ENCODE measurements around the gene HOXA11. TPM values are rescaled to one million over a fixed set of nuclear protein-coding genes. Genes with fewer than 3 reads are reported as not detected.

The HOXA11 gene
- total RNA-seq, 2 experiments from 2014 or later: not detected

DNA sequence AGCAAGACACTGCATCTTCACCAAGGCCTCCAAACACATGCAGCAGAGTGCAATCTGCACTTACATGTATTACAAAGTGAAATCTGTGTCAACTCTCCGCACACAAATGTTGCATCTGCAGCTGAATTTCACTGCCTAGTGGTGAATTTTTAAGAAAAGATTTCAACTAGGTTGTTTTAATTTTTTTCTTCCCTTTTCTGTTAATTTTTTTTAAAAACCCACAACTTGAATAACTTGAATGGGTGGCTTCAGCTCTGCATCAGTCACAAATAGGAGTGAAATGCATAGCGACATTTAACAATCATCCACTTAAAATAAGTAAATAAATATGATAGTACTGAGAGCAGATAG, 8.9 kb upstream of the HOXA11 start:
- H3K27ac Mint-ChIP-seq: no peak overlapping the region
- peaks cover 20% of the 10 kb centered on the region for H3K4me1 Mint-ChIP-seq
- H3K4me3 Mint-ChIP-seq: no peak overlapping the region
- no peaks in the 10 kb centered on the region for H3K36me3 Mint-ChIP-seq (ENCODE audit: low read depth)
- no peak for DNase-seq
- peaks cover 89% of the 10 kb centered on the region for H3K27me3 Mint-ChIP-seq
- H3K9me3 Mint-ChIP-seq: no peaks in the 10 kb centered on the region
- POLR2A ChIA-PET: no interaction called here
- CTCF ChIA-PET: interaction anchor here (2.8 kb wide), 1 partner anchor 15 kb away, joined by 17 read pairs; no protein-coding TSS in a partner anchor

DNA sequence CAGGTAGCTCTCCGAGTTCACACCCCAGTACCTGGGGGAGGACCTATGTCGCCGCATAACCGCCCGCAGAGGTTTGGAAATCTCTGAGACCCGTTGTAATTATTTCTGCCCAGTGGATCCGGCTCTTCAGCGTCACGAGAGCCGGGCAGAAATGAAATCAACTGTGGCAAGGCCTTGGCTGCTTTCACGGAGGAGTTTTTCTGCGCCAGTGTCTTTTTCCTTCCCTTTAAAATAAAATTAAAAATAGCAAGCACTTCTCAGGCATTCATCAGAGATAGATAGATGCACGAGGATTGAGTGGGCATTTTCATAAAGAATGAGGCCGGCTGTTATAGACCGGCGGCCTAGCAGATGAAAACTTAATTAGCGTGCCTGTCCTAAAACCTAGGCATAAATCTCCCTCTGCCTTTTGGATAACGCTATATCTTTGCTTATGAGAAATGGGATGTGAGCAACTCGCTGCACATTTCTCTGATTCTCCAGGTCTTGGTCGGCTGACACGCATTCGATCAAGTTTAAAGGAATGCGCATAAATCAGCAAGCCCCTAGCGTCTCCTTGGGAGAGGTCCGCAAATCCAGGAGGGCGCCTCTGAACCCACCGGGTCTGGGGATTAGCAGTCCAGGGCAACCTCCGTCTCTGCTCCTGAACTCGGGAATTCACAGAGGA, 8.4 kb upstream of the HOXA11 start:
- peaks cover 89% of the 10 kb centered on the region for H3K27me3 Mint-ChIP-seq
- CTCF ChIA-PET: no interaction called here
- POLR2A ChIA-PET: no interaction called here
- H3K27ac Mint-ChIP-seq: no peak overlapping the region
- H3K9me3 Mint-ChIP-seq: no peaks in the 10 kb centered on the region
- H3K4me3 Mint-ChIP-seq: no peak overlapping the region
- peaks cover 22% of the 10 kb centered on the region for H3K4me1 Mint-ChIP-seq
- DNase-seq: no peak
- H3K36me3 Mint-ChIP-seq (ENCODE audit: low read depth): no peaks in the 10 kb centered on the region

GRCh38 chr7:27192546-27193334, 7.7 kb upstream of the HOXA11 start:
- no peaks in the 10 kb centered on the region for H3K9me3 Mint-ChIP-seq
- H3K4me3 Mint-ChIP-seq: no peak overlapping the region
- H3K36me3 Mint-ChIP-seq (ENCODE audit: low read depth): no peaks in the 10 kb centered on the region
- peaks cover 89% of the 10 kb centered on the region for H3K27me3 Mint-ChIP-seq
- ChIA-PET POLR2A (no interaction called here), CTCF (no interaction called here)
- H3K27ac Mint-ChIP-seq: no peak overlapping the region
- H3K4me1 Mint-ChIP-seq: peaks cover 25% of the 10 kb centered on the region
- no peak for DNase-seq

- POLR2A ChIA-PET: no interaction called here
- Mint-ChIP-seq H3K4me3 (no peak overlapping the region), H3K36me3 (ENCODE audit: low read depth) (no peaks in the 10 kb centered on the region)
Measured at GRCh38 chr7:27191833-27192545, 7.0 kb upstream of the HOXA11 start.

GRCh38 chr7:27191161-27191731, 6.2 kb upstream of the HOXA11 start:
- Mint-ChIP-seq H3K27me3 (peaks cover 92% of the 10 kb centered on the region), H3K36me3 (ENCODE audit: low read depth) (no peaks in the 10 kb centered on the region), H3K4me1 (peaks cover 29% of the 10 kb centered on the region), H3K27ac (no peak overlapping the region), H3K9me3 (no peaks in the 10 kb centered on the region), H3K4me3 (no peak overlapping the region)
- POLR2A ChIA-PET: no interaction called here
- CTCF ChIA-PET: interaction anchor here (1.8 kb wide), 1 partner anchor 13 kb away, joined by 5 read pairs; no protein-coding TSS in a partner anchor
- no peak for DNase-seq

More at GRCh38 chr7:27191833-27192545, 7.0 kb upstream of the HOXA11 start:
- Mint-ChIP-seq H3K27ac (peak overlapping the region; percentile 21), H3K27me3 (peaks cover 89% of the 10 kb centered on the region), H3K9me3 (no peaks in the 10 kb centered on the region), H3K4me1 (peaks cover 30% of the 10 kb centered on the region)
- CTCF ChIA-PET: no interaction called here
- no peak for DNase-seq

- H3K4me1 Mint-ChIP-seq: peaks cover 36% of the 10 kb centered on the region
- H3K36me3 Mint-ChIP-seq (ENCODE audit: low read depth): no peaks in the 10 kb centered on the region
Measured at GRCh38 chr7:27189997-27190748, 5.1 kb upstream of the HOXA11 start.

GRCh38 chr7:27189295-27189996, 4.4 kb upstream of the HOXA11 start:
- Mint-ChIP-seq H3K27me3 (peaks cover 96% of the 10 kb centered on the region), H3K36me3 (ENCODE audit: low read depth) (peaks cover 5% of the 10 kb centered on the region), H3K27ac (no peak overlapping the region), H3K9me3 (no peaks in the 10 kb centered on the region), H3K4me3 (no peak overlapping the region), H3K4me1 (peaks cover 41% of the 10 kb centered on the region)
- ChIA-PET CTCF (interaction anchor here (0.6 to 1.8 kb wide), 3 partner anchors 11 to 918 kb away, joined by 3 to 5 read pairs (median 3); no protein-coding TSS in a partner anchor), POLR2A (interaction anchor here (0.6 to 1.2 kb wide), 2 partner anchors 16 to 651 kb away, joined by 3 read pairs; no protein-coding TSS in a partner anchor)
- no peak for DNase-seq

More at GRCh38 chr7:27189997-27190748, 5.1 kb upstream of the HOXA11 start:
- no peak for DNase-seq
- POLR2A ChIA-PET: interaction anchor here (0.6 to 1.2 kb wide), 2 partner anchors 15 to 651 kb away, joined by 3 read pairs; no protein-coding TSS in a partner anchor
- Mint-ChIP-seq H3K27me3 (peaks cover 96% of the 10 kb centered on the region), H3K4me3 (no peak overlapping the region), H3K9me3 (no peaks in the 10 kb centered on the region), H3K27ac (no peak overlapping the region)
- CTCF ChIA-PET: interaction anchor here (0.7 to 1.8 kb wide), 2 partner anchors 12 to 386 kb away, joined by 3 to 5 read pairs; no protein-coding TSS in a partner anchor

DNA sequence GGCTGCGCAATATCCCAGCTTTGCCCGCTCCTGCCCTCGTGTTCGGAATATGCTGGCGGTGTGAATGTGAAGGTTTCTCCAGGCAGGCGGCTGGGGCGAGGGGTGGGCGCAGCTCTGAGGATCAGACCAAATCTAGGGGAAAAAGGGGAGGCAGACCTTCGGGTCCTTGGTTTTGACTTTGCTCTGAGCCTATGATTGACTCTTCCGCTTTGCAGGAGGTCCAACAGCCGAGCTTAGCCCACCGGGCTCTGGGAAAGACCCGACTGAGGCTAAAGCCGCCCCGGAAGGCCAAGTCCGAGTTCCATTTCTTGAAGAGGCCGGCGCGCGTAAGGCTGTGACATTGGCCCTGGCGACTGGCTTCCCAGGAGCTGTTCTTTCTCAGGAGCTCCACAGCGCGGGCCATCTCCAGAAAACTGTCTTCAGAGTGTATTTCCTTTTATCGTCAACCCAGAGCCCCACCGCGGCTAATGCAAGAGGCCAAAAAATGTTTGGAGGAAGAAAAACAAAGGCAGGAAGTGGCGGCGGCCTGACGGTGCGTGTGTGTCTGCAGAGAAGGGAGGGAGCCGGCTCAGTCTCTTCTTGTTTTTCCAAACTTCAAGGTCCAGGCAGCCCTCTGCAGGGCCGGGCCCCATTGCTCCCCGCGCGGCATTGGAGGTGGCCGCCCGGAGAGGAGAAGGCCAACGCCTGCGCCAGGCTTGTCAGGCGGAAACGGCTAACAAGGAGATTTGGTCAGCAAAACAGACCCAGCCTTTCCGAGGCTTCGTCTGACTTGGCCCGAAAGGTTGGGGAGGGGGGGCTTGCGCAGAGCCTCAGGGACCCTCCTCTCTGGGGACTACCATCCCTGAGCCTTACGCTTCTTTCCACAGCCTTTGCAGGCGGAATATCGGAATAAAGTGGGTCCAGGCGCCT, 3.6 kb upstream of the HOXA11 start:
- CTCF ChIA-PET: interaction anchor here (0.8 kb wide), 1 partner anchor 10 kb away, joined by 3 read pairs; no protein-coding TSS in a partner anchor
- Mint-ChIP-seq H3K4me1 (peaks cover 43% of the 10 kb centered on the region), H3K4me3 (peak overlapping the region; percentile 34), H3K36me3 (ENCODE audit: low read depth) (peaks cover 5% of the 10 kb centered on the region), H3K27ac (no peak overlapping the region), H3K27me3 (peaks cover 96% of the 10 kb centered on the region), H3K9me3 (no peaks in the 10 kb centered on the region)
- POLR2A ChIA-PET: interaction anchor here (0.8 to 1.2 kb wide), 2 partner anchors 17 to 21 kb away, joined by 3 read pairs; no protein-coding TSS in a partner anchor
- peak; percentile 51 for DNase-seq

GRCh38 chr7:27187475-27188385, 2.7 kb upstream of the HOXA11 start:
- no peak for DNase-seq
- ChIA-PET CTCF (interaction anchor here (0.8 to 4.7 kb wide), 4 partner anchors 8 to 1335 kb away, joined by 3 to 26 read pairs (median 5); no protein-coding TSS in a partner anchor), POLR2A (interaction anchor here (0.8 to 1.0 kb wide), 2 partner anchors 14 to 20 kb away, joined by 3 to 4 read pairs; no protein-coding TSS in a partner anchor)
- Mint-ChIP-seq H3K27me3 (peaks cover 93% of the 10 kb centered on the region), H3K9me3 (no peaks in the 10 kb centered on the region), H3K4me1 (peaks cover 40% of the 10 kb centered on the region), H3K27ac (no peak overlapping the region), H3K4me3 (peak overlapping the region; percentile 34), H3K36me3 (ENCODE audit: low read depth) (peaks cover 5% of the 10 kb centered on the region)
